K562 (cell line): Measurements from ENCODE around the gene ZNF69. TPM values are rescaled to one million over a fixed set of nuclear protein-coding genes. Genes with fewer than 3 reads are reported as not detected.
A peak's percentile ranks its signal among the peaks of the same experiment; 100 is the strongest.

Source experiments
- C11orf30 ChIP-seq: fragments of 450-650 bp; IDR thresholded peaks from 2 replicates; pipeline ENCODE4 v1.6.1; 2016; ENCODE audit warnings: low read depth, mild to moderate bottlenecking
- CEBPZ ChIP-seq: fragments of 150-350 bp; IDR thresholded peaks from 2 replicates; pipeline ENCODE4 v1.6.1; 2014; ENCODE audit warnings: low read depth, mild to moderate bottlenecking, low read length, borderline replicate concordance
- DPF2 ChIP-seq: fragments of 450-650 bp; IDR thresholded peaks from 2 replicates; pipeline ENCODE4 v1.6.1; 2016
- EZH2 ChIP-seq: IDR thresholded peaks from 2 replicates; pipeline ENCODE4 v1.6.1; 2012; ENCODE audit warnings: low read depth, mild to moderate bottlenecking, inconsistent platforms, low read length, borderline replicate concordance
- HDAC2 ChIP-seq: fragments of 450-650 bp; IDR thresholded peaks from 2 replicates; pipeline ENCODE4 v1.6.1; 2016; ENCODE audit warnings: mild to moderate bottlenecking
- HSF4 ChIP-seq: fragments of 250-450 bp; sonication (Bioruptor Pico); IDR thresholded peaks from 2 replicates; pipeline ENCODE4 v2.1.2; 2022; ENCODE audit warnings: mild to moderate bottlenecking, moderate library complexity, borderline replicate concordance
- ZNF280A ChIP-seq: fragments of 450-650 bp; IDR thresholded peaks from 2 replicates; pipeline ENCODE4 v1.6.1; 2018; ENCODE audit warnings: mild to moderate bottlenecking, low read depth; ENCODE audit not compliant: partially characterized antibody
- ZNF655 ChIP-seq: fragments of 250-450 bp; sonication (Bioruptor Pico); IDR thresholded peaks from 2 replicates; pipeline ENCODE4 v1.5.0; 2021
- ZNF696 ChIP-seq: fragments of 250-450 bp; sonication (Bioruptor Pico); conservative IDR thresholded peaks from 2 replicates; pipeline ENCODE4 v1.4.0; 2020; ENCODE audit warnings: mild to moderate bottlenecking, moderate library complexity
- ZNF75A ChIP-seq: fragments of 450-650 bp; formaldehyde crosslinking; IDR thresholded peaks from 2 replicates; pipeline ENCODE4 v1.4.0; 2020; ENCODE audit warnings: mild to moderate bottlenecking
- polyA plus RNA-seq, 8 experiments: library from polyadenylated mRNA; depleted of rRNA in 4 of 8; stranded (reverse) in 5 of 8; unstranded in 3 of 8; fragments of >200 nt; fragmentation: Nextera tagmentation in 2 of 8; fragmentation: Illumina TruSeq in 1 of 8; extraction: Ambion mirVana in 2 of 8; extraction: Trizol in 1 of 8; gene quantifications; 2 replicates each; pipeline versions ENCODE4 v1.2.1 to v1.2.3, GENCODE V29; 2011 to 2014; ENCODE audit warnings: inconsistent platforms in 1 of 8, missing spikeins in 1 of 8
- total RNA-seq, 7 experiments: library from RNA; depleted of rRNA in 6 of 7; stranded (reverse); fragments of >200 nt in 6 of 7; fragmentation: Illumina TruSeq in 2 of 7; extraction: Trizol in 2 of 7; gene quantifications; 2 replicates each; pipeline versions ENCODE4 v1.2.1 to v1.2.3, GENCODE V29; 2011 to 2021; ENCODE audit warnings: low replicate concordance in 1 of 7
- TF ChIP-seq, protein P1 (sequence below): fragments of 200-600 bp; sonication (generic); IDR thresholded peaks from one replicate; pipeline ENCODE4 v1.6.1; 2012; ENCODE audit warnings: mild to moderate bottlenecking, low read depth, low read length, inconsistent platforms

The ZNF69 gene
- total and polyA plus RNA-seq, 9 of the 15 experiments (the other 6 are each of a cell fraction or from before 2014, with no cell fraction given) = 2.3 to 5.4 (median 3.6) TPM

DNA sequence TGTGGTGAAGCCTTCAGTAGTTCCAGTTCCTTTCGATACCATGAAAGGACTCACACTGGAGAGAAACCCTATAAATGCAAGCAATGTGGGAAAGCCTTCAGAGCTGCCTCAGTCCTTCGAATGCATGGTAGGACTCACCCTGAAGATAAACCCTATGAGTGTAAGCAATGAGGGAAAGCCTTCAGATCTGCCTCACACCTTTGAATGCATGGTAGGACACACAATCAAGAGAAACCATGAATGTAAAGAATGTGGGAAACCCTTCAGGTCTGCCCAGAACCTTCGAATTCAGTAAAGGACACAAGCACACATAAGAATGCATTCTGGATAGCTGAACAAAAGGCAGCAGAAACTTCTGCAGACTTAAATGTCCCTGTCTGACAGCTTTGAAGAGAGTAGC is 18.3 kb downstream of the ZNF69 start (continued):
- TF ChIP-seq ZNF280A (peak; percentile 34), HDAC2 (no peak), ZNF696 (no peak), DPF2 (no peak), ZNF655 (CRISPR knock-in tag) (no peak), ZNF75A (CRISPR knock-in tag) (peak; percentile 96), EZH2 (no peak), HSF4 (CRISPR knock-in tag) (no peak), C11orf30 (no peak), CEBPZ (no peak)
- TF ChIP-seq, protein P1, sequence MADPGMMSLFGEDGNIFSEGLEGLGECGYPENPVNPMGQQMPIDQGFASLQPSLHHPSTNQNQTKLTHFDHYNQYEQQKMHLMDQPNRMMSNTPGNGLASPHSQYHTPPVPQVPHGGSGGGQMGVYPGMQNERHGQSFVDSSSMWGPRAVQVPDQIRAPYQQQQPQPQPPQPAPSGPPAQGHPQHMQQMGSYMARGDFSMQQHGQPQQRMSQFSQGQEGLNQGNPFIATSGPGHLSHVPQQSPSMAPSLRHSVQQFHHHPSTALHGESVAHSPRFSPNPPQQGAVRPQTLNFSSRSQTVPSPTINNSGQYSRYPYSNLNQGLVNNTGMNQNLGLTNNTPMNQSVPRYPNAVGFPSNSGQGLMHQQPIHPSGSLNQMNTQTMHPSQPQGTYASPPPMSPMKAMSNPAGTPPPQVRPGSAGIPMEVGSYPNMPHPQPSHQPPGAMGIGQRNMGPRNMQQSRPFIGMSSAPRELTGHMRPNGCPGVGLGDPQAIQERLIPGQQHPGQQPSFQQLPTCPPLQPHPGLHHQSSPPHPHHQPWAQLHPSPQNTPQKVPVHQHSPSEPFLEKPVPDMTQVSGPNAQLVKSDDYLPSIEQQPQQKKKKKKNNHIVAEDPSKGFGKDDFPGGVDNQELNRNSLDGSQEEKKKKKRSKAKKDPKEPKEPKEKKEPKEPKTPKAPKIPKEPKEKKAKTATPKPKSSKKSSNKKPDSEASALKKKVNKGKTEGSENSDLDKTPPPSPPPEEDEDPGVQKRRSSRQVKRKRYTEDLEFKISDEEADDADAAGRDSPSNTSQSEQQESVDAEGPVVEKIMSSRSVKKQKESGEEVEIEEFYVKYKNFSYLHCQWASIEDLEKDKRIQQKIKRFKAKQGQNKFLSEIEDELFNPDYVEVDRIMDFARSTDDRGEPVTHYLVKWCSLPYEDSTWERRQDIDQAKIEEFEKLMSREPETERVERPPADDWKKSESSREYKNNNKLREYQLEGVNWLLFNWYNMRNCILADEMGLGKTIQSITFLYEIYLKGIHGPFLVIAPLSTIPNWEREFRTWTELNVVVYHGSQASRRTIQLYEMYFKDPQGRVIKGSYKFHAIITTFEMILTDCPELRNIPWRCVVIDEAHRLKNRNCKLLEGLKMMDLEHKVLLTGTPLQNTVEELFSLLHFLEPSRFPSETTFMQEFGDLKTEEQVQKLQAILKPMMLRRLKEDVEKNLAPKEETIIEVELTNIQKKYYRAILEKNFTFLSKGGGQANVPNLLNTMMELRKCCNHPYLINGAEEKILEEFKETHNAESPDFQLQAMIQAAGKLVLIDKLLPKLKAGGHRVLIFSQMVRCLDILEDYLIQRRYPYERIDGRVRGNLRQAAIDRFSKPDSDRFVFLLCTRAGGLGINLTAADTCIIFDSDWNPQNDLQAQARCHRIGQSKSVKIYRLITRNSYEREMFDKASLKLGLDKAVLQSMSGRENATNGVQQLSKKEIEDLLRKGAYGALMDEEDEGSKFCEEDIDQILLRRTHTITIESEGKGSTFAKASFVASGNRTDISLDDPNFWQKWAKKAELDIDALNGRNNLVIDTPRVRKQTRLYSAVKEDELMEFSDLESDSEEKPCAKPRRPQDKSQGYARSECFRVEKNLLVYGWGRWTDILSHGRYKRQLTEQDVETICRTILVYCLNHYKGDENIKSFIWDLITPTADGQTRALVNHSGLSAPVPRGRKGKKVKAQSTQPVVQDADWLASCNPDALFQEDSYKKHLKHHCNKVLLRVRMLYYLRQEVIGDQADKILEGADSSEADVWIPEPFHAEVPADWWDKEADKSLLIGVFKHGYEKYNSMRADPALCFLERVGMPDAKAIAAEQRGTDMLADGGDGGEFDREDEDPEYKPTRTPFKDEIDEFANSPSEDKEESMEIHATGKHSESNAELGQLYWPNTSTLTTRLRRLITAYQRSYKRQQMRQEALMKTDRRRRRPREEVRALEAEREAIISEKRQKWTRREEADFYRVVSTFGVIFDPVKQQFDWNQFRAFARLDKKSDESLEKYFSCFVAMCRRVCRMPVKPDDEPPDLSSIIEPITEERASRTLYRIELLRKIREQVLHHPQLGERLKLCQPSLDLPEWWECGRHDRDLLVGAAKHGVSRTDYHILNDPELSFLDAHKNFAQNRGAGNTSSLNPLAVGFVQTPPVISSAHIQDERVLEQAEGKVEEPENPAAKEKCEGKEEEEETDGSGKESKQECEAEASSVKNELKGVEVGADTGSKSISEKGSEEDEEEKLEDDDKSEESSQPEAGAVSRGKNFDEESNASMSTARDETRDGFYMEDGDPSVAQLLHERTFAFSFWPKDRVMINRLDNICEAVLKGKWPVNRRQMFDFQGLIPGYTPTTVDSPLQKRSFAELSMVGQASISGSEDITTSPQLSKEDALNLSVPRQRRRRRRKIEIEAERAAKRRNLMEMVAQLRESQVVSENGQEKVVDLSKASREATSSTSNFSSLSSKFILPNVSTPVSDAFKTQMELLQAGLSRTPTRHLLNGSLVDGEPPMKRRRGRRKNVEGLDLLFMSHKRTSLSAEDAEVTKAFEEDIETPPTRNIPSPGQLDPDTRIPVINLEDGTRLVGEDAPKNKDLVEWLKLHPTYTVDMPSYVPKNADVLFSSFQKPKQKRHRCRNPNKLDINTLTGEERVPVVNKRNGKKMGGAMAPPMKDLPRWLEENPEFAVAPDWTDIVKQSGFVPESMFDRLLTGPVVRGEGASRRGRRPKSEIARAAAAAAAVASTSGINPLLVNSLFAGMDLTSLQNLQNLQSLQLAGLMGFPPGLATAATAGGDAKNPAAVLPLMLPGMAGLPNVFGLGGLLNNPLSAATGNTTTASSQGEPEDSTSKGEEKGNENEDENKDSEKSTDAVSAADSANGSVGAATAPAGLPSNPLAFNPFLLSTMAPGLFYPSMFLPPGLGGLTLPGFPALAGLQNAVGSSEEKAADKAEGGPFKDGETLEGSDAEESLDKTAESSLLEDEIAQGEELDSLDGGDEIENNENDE = no peak
